MCF 10A (cell line): Measurements from ENCODE around the gene DACT3. TPM values are rescaled to one million over a fixed set of nuclear protein-coding genes. Genes with fewer than 3 reads are reported as not detected.

Experiments
- Bru-seq: library from RNA; stranded (reverse); fragments of 400-500 nt; gene quantifications from one replicate; lab custom pipeline; 2021; lab: Mats Ljungman, UMichigan
- BruChase-seq, 2 experiments: library from RNA; stranded (reverse); fragments of 400-500 nt; gene quantifications; one replicate each; lab custom pipeline; 2021; lab: Mats Ljungman, UMichigan
- BruUV-seq: library from RNA; stranded (reverse); fragments of 400-500 nt; replicated peaks from 2 replicates; lab custom pipeline; 2021; lab: Mats Ljungman, UMichigan
- CTCF ChIA-PET: fragments of 300-600 bp; sonication (Branson Sonifier 250); formaldehyde crosslinking; extraction: SDS; loops from one replicate; lab custom pipeline; 2021; ENCODE audit warnings: antibody characterized with exemption, inconsistent platforms; lab: Yijun Ruan, JAX
- POLR2A ChIA-PET: fragments of 300-600, 350-650 bp; sonication (Branson Sonifier 250); formaldehyde crosslinking; extraction: SDS; loops from one replicate; lab custom pipeline; 2020; ENCODE audit warnings: antibody characterized with exemption, inconsistent platforms; lab: Yijun Ruan, JAX
- DNase-seq: peaks from one replicate; pipeline ENCODE4 v3.0.0-alpha.2; 2018; ENCODE audit not compliant: unreplicated experiment
- H3K27ac Mint-ChIP-seq: one replicate; pipeline ENCODE4 v1.8.0; 2022; ENCODE audit warnings: mild to moderate bottlenecking, low read depth, mixed read lengths; ENCODE audit not compliant: unreplicated experiment
- H3K27me3 Mint-ChIP-seq: one replicate; pipeline ENCODE4 v1.8.0; 2022; ENCODE audit warnings: mixed read lengths; ENCODE audit not compliant: insufficient read depth, unreplicated experiment
- H3K36me3 Mint-ChIP-seq: one replicate; pipeline ENCODE4 v1.8.0; 2022; ENCODE audit warnings: mild to moderate bottlenecking, moderate library complexity, mixed read lengths; ENCODE audit not compliant: insufficient read depth, unreplicated experiment
- H3K4me1 Mint-ChIP-seq: one replicate; pipeline ENCODE4 v1.8.0; 2022; ENCODE audit warnings: mixed read lengths; ENCODE audit not compliant: insufficient read depth, unreplicated experiment
- H3K4me3 Mint-ChIP-seq: one replicate; pipeline ENCODE4 v1.8.0; 2022; ENCODE audit warnings: mild to moderate bottlenecking, moderate library complexity, mixed read lengths; ENCODE audit not compliant: unreplicated experiment
- H3K9me3 Mint-ChIP-seq: one replicate; pipeline ENCODE4 v1.8.0; 2022; ENCODE audit warnings: mixed read lengths; ENCODE audit not compliant: unreplicated experiment
- intact Hi-C: fragments of 100-400 bp; cut with micrococcal nuclease; formaldehyde crosslinking; loops from 2 replicates; pipeline ENCODE4 v1.14.1; 2022
- long read RNA-seq: library from polyadenylated mRNA; stranded (forward); transcript quantifications from one replicate; pipeline ENCODE4 v2.0.0, GENCODE V29; 2022
- total RNA-seq: library from RNA; stranded (reverse); gene quantifications from 2 replicates; pipeline ENCODE4 v1.2.3, GENCODE V29; 2022
- TF ChIP-seq, protein P1 (sequence below): fragments of 200-600 bp; IDR thresholded peaks from one replicate; pipeline ENCODE4 v1.8.0; 2022; ENCODE audit warnings: antibody characterized with exemption, mild to moderate bottlenecking; ENCODE audit not compliant: unreplicated experiment

Gene DACT3, protein sequence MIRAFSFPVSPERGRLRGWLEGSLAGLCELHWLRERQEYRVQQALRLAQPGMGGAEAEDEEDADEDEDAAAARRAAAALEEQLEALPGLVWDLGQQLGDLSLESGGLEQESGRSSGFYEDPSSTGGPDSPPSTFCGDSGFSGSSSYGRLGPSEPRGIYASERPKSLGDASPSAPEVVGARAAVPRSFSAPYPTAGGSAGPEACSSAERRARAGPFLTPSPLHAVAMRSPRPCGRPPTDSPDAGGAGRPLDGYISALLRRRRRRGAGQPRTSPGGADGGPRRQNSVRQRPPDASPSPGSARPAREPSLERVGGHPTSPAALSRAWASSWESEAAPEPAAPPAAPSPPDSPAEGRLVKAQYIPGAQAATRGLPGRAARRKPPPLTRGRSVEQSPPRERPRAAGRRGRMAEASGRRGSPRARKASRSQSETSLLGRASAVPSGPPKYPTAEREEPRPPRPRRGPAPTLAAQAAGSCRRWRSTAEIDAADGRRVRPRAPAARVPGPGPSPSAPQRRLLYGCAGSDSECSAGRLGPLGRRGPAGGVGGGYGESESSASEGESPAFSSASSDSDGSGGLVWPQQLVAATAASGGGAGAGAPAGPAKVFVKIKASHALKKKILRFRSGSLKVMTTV
- 0.09 TPM in 1 of 2 replicates, not detected in the other for total RNA-seq
- Bru-seq, nascent RNA, result not detected
- BruChase-seq, experiment 1, labeled RNA remaining after a 6-hour chase, result percentile 12 among the genes with signal in this experiment
- percentile 10 among the genes with signal in this experiment for BruChase-seq, experiment 2, labeled RNA remaining after a 2-hour chase
- long read RNA-seq, result 0 reads

DNA sequence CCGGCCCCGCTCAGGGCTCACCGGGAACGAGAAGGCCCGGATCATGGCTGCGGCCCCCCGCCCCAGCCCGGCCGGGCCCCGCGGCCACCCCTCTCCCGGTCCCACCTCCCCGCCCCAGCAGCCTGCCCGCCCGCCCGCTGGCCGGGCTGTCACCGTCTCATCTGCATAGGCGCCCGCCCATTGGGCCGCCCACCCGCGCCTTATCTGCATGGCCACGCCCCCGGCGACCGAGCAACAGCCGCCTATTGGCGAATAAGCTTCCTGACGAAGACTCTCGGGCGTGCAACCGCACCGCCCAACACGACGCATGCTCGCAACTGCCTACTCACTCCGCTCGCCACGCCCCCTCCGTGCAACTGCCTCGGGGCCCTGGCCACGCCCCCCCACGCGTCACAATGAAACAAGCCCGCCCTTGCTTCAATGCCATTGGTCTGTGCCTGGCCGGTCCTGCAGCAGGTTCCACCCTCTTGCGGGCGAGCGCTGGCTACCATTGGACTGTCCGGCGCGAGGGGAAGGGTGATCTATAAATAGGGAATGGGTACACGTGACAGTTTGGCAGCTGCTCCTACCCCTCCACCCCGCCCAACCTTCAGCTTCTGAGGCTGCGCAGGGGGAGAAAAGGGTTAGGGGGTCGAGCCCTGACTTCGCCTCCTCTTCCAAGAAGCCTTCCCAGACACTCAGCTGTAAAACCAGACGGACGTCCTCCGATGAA lies at the start of gene DACT3:
Gene DACT3, minus strand, starts transcription at position 163 of the 712 bp plus-strand sequence. Its CDS starts 118 bp downstream, at position 45.
- peak; percentile 100 for DNase-seq
- no TSS peak for BruUV-seq
- Mint-ChIP-seq H3K27ac (peak within 1 kb of the TSS; percentile 39), H3K27me3 (peaks cover 41% of the 10 kb centered on the region), H3K4me3 (peak within 1 kb of the TSS; percentile 63), H3K36me3 (no peaks in the 10 kb centered on the region), H3K4me1 (peaks cover 7% of the 10 kb centered on the region), H3K9me3 (no peaks in the 10 kb centered on the region)
- CTCF ChIA-PET, result interaction anchor here (0.6 to 3.3 kb wide), 28 partner anchors 9 to 466 kb away, joined by 3 to 101 read pairs (median 6); no protein-coding TSS in a partner anchor
- intact Hi-C loops, result loop anchor here (5.0 kb wide), 1 partner anchor 119 kb away; no protein-coding TSS in a partner anchor
- TF ChIP-seq, protein P1, sequence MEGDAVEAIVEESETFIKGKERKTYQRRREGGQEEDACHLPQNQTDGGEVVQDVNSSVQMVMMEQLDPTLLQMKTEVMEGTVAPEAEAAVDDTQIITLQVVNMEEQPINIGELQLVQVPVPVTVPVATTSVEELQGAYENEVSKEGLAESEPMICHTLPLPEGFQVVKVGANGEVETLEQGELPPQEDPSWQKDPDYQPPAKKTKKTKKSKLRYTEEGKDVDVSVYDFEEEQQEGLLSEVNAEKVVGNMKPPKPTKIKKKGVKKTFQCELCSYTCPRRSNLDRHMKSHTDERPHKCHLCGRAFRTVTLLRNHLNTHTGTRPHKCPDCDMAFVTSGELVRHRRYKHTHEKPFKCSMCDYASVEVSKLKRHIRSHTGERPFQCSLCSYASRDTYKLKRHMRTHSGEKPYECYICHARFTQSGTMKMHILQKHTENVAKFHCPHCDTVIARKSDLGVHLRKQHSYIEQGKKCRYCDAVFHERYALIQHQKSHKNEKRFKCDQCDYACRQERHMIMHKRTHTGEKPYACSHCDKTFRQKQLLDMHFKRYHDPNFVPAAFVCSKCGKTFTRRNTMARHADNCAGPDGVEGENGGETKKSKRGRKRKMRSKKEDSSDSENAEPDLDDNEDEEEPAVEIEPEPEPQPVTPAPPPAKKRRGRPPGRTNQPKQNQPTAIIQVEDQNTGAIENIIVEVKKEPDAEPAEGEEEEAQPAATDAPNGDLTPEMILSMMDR, result no peak
- POLR2A ChIA-PET, result interaction anchor here (0.7 to 2.6 kb wide), 13 partner anchors 10 to 758 kb away, joined by 3 to 30 read pairs (median 4); partner anchors contain the start of genes CALM3 and MYPOP

DNA sequence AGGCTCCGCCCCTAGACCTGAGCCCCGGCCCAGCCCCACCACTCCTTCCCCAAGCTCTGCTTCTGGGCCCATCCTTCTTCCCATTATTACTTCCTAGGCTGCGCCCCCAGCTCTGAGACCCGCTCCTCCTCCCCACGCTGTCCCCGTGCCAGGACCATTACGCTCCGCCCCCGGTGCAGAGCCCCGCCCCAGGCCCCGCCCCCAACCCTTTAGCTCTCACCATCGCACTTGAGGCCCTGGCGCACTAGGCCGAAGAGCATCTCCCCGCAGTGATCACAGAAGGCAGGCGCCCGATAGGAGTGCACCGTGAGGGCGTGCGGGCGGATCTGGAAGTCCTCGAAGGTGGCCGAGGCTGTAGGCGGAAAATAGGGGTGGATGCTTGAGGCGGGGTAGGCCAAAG lies 49.7 kb upstream of the DACT3 start:
- POLR2A ChIA-PET, result no interaction called here
- no peak for DNase-seq
- Mint-ChIP-seq H3K9me3 (no peaks in the 10 kb centered on the region), H3K27ac (no peak overlapping the region), H3K27me3 (no peaks in the 10 kb centered on the region), H3K4me3 (no peak overlapping the region), H3K36me3 (peaks cover 62% of the 10 kb centered on the region), H3K4me1 (no peaks in the 10 kb centered on the region)
- intact Hi-C loops, result no loop called here
- CTCF ChIA-PET, result interaction anchor here (0.6 kb wide), 1 partner anchor 784 kb away, joined by 3 read pairs; no protein-coding TSS in a partner anchor
- TF ChIP-seq, protein P1, result no peak
- BruUV-seq, result no TSS peak

DNA sequence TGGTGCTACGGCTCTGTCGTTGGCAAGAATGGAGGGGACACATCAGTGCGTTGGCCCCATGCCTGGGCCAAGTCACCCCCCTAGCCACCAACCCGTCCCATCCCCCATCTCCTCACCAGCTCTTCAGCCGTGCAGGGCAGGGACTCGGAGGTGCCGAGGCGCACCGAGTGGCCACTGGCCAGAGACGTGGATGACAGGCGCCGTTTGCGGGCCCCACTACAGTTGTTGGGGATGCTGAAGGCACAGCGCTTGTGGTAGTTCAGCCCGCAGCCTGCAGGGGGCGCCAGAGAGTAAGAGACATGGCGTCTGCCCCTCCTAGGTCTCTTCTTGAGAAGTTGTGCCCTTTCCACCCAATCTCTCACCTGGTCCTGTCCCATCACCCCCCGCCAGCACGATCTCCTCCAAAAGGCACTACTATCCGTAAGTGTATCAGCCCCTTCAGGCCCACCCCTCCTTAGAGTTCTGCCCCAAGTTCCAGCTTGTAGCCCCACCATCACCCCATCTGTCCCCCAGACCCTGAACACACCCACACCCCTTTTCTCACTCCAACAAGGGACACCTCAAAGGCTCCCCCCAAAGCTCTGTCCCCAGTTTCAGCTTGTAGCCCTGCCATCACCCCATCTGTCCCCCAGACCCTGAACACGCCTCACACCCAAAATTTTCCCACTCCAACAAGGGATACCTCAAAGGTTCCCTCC lies 43.5 kb upstream of the DACT3 start:
- no peaks in the 10 kb centered on the region for H3K9me3 Mint-ChIP-seq
- no peaks in the 10 kb centered on the region for H3K27me3 Mint-ChIP-seq
- ChIA-PET CTCF (interaction anchor here (0.6 to 2.8 kb wide), 32 partner anchors 9 to 575 kb away, joined by 3 to 27 read pairs (median 3); partner anchors contain the start of genes CALM3 and DACT3), POLR2A (interaction anchor here (1.1 to 1.3 kb wide), 2 partner anchors 9 to 13 kb away, joined by 3 to 6 read pairs; no protein-coding TSS in a partner anchor)
- TF ChIP-seq, protein P1, result peak; percentile 96
- no peak overlapping the region for H3K27ac Mint-ChIP-seq
- H3K4me3 Mint-ChIP-seq, result no peak overlapping the region
- intact Hi-C loops, result no loop called here
- DNase-seq, result peak; percentile 65
- H3K36me3 Mint-ChIP-seq, result peaks cover 90% of the 10 kb centered on the region
- H3K4me1 Mint-ChIP-seq, result peaks cover 6% of the 10 kb centered on the region
- BruUV-seq, result no TSS peak
